IMR-90 (cell line): ENCODE measurements around the gene STUM. TPM values are rescaled to one million over a fixed set of nuclear protein-coding genes. Genes with fewer than 3 reads are reported as not detected.

Source experiments
- ATAC-seq: fragments of 200-7000 bp; cut with Tn5 transposase; 2 replicates; pipeline ENCODE4 v1.9.1; 2020; ENCODE audit warnings: low read depth, mild to moderate bottlenecking, moderate library complexity
- BruUV-seq: library from RNA; stranded (reverse); fragments of 400-500 nt; replicated peaks from 2 replicates; lab custom pipeline; 2021; lab: Mats Ljungman, UMichigan
- CTCF ChIA-PET: fragments of 300-600 bp; formaldehyde crosslinking; extraction: SDS; loops from one replicate; lab custom pipeline; 2021; ENCODE audit warnings: antibody characterized with exemption; lab: Yijun Ruan, JAX
- POLR2A ChIA-PET: fragments of 300-600 bp; sonication (Branson Sonifier 250); formaldehyde crosslinking; loops from one replicate; lab custom pipeline; 2022; ENCODE audit warnings: antibody characterized with exemption; ENCODE audit not compliant: unreplicated experiment; lab: Charles Lee
- DNase-seq: peaks from one replicate; pipeline ENCODE4 v3.0.0; 2013
- H2AFZ ChIP-seq: replicated peaks from 2 replicates; pipeline ENCODE3; 2013; ENCODE audit warnings: low read length, mild to moderate bottlenecking; ENCODE audit not compliant: poor library complexity
- H2AK5ac ChIP-seq: 2 replicates; pipeline ENCODE4 v1.6.1; 2013; ENCODE audit warnings: low read depth, low read length, inconsistent platforms
- H2AK9ac ChIP-seq: replicated peaks from 2 replicates; pipeline ENCODE3; 2013; ENCODE audit warnings: mild to moderate bottlenecking, low read depth, low read length, moderate library complexity; ENCODE audit not compliant: poor library complexity
- H2BK120ac ChIP-seq: 2 replicates; pipeline ENCODE4 v1.6.1; 2013; ENCODE audit warnings: low read depth, low read length, inconsistent platforms
- H2BK15ac ChIP-seq: 3 replicates; pipeline ENCODE4 v1.6.1; 2013; ENCODE audit warnings: low read depth, low read length, inconsistent platforms
- H2BK20ac ChIP-seq: 2 replicates; pipeline ENCODE4 v1.6.1; 2013; ENCODE audit warnings: low read depth, mild to moderate bottlenecking, inconsistent platforms, low read length, moderate library complexity
- H2BK5ac ChIP-seq: 2 replicates; pipeline ENCODE4 v1.6.1; 2013; ENCODE audit warnings: mild to moderate bottlenecking, low read depth, low read length, inconsistent platforms; ENCODE audit not compliant: poor library complexity, severe bottlenecking
- H3K14ac ChIP-seq: replicated peaks from 2 replicates; pipeline ENCODE4 v1.6.1; 2013; ENCODE audit warnings: low read depth, low read length, inconsistent platforms
- H3K18ac ChIP-seq: 2 replicates; pipeline ENCODE4 v1.6.1; 2013; ENCODE audit warnings: low read depth, low read length, control low read depth
- H3K23ac ChIP-seq: 2 replicates; pipeline ENCODE4 v1.6.1; 2013; ENCODE audit warnings: low read depth, low read length, inconsistent platforms
- H3K27ac ChIP-seq: 2 replicates; pipeline ENCODE4 v1.5.1; 2013; ENCODE audit warnings: mild to moderate bottlenecking, control low read depth, low read length; ENCODE audit not compliant: insufficient read depth
- H3K27me3 ChIP-seq: 2 replicates; pipeline ENCODE4 v1.6.1; 2013; ENCODE audit warnings: low read length; ENCODE audit not compliant: control insufficient read depth, insufficient read depth
- H3K36me3 ChIP-seq: 2 replicates; pipeline ENCODE4 v1.6.1; 2013; ENCODE audit warnings: low read length, mixed read lengths; ENCODE audit not compliant: control insufficient read depth, insufficient read depth
- H3K4ac ChIP-seq: 2 replicates; pipeline ENCODE4 v1.6.1; 2013; ENCODE audit warnings: low read depth, low read length, inconsistent platforms
- H3K4me1 ChIP-seq: 2 replicates; pipeline ENCODE4 v1.6.1; 2013; ENCODE audit warnings: low read length, mixed read lengths; ENCODE audit not compliant: control insufficient read depth, insufficient read depth
- H3K4me2 ChIP-seq: 2 replicates; pipeline ENCODE4 v1.6.1; 2013; ENCODE audit warnings: low read depth, mild to moderate bottlenecking, control low read depth, low read length, moderate library complexity
- H3K4me3 ChIP-seq: 2 replicates; pipeline ENCODE4 v1.5.1; 2013; ENCODE audit warnings: low read depth, mild to moderate bottlenecking, control low read depth, low read length, moderate library complexity; ENCODE audit not compliant: insufficient read depth
- H3K56ac ChIP-seq: 2 replicates; pipeline ENCODE4 v1.6.1; 2013; ENCODE audit warnings: low read length, inconsistent platforms; ENCODE audit not compliant: insufficient read depth; ENCODE audit errors: extremely low read depth
- H3K79me1 ChIP-seq, 2 experiments: 2 replicates each; pipeline ENCODE4 v1.6.1; 2013; ENCODE audit warnings: low read length in 2 of 2, inconsistent platforms in 1 of 2, low read depth in 1 of 2
- H3K9ac ChIP-seq: 2 replicates; pipeline ENCODE4 v1.6.1; 2013; ENCODE audit warnings: low read depth, low read length, control low read depth
- H3K9me1 ChIP-seq: 2 replicates; pipeline ENCODE4 v1.6.1; 2013; ENCODE audit warnings: low read length, inconsistent platforms; ENCODE audit not compliant: insufficient read depth
- H3K9me3 ChIP-seq: 2 replicates; pipeline ENCODE4 v1.6.1; 2013; ENCODE audit warnings: low read length; ENCODE audit not compliant: control insufficient read depth, insufficient read depth
- H4K20me1 ChIP-seq: 2 replicates; pipeline ENCODE4 v1.6.1; 2013; ENCODE audit warnings: low read length, inconsistent platforms; ENCODE audit not compliant: insufficient read depth
- H4K5ac ChIP-seq: 2 replicates; pipeline ENCODE4 v1.6.1; 2013; ENCODE audit warnings: mild to moderate bottlenecking, low read depth, low read length, control low read depth
- H4K8ac ChIP-seq, 2 experiments: 2 replicates each; pipeline ENCODE4 v1.6.1; 2013; ENCODE audit warnings: low read depth in 2 of 2, low read length in 2 of 2, control low read depth in 1 of 2, inconsistent platforms in 1 of 2
- H4K91ac ChIP-seq: 2 replicates; pipeline ENCODE4 v1.6.1; 2013; ENCODE audit warnings: low read depth, low read length, inconsistent platforms; ENCODE audit not compliant: insufficient read depth
- CHD1 ChIP-seq: IDR thresholded peaks from 2 replicates; pipeline ENCODE4 v1.6.1; 2012; ENCODE audit warnings: low read depth, low read length, improper control_type of control experiment
- CTCF ChIP-seq: conservative IDR thresholded peaks from 2 replicates; pipeline ENCODE4 v1.5.1; 2012; ENCODE audit warnings: mild to moderate bottlenecking, low read depth, low read length, improper control_type of control experiment
- MAFK ChIP-seq: IDR thresholded peaks from 2 replicates; pipeline ENCODE4 v1.6.1; 2012; ENCODE audit warnings: low read depth, low read length, improper control_type of control experiment
- POLR2A ChIP-seq: IDR thresholded peaks from 2 replicates; pipeline ENCODE4 v1.6.1; 2012; ENCODE audit warnings: mild to moderate bottlenecking, low read depth, low read length
- RCOR1 ChIP-seq: IDR thresholded peaks from 2 replicates; pipeline ENCODE4 v1.6.1; 2012; ENCODE audit warnings: mild to moderate bottlenecking, low read length, improper control_type of control experiment; ENCODE audit not compliant: insufficient replicate concordance
- RFX5 ChIP-seq: IDR thresholded peaks from 2 replicates; pipeline ENCODE4 v1.8.0; 2012; ENCODE audit warnings: low read depth, mild to moderate bottlenecking, low read length, moderate library complexity
- SMC3 ChIP-seq: fragments of 150-350 bp; IDR thresholded peaks from 2 replicates; pipeline ENCODE4 v1.6.1; 2016; ENCODE audit warnings: low read depth, mild to moderate bottlenecking, antibody characterized with exemption, low read length, moderate library complexity
- USF2 ChIP-seq: fragments of 150-350 bp; IDR thresholded peaks from 2 replicates; pipeline ENCODE4 v1.6.1; 2017; ENCODE audit warnings: mild to moderate bottlenecking, antibody characterized with exemption, low read length, low read depth
- WGBS, 2 experiments: methylation state at CpG; one replicate each; pipeline versions ENCODE4 v1.1.5 to v1.1.7; 2013; ENCODE audit warnings: missing lambda C conversion rate in 2 of 2; ENCODE audit not compliant: insufficient read length in 1 of 2; ENCODE audit errors: extremely low coverage in 2 of 2; 5-methylcytosine and 5-hydroxymethylcytosine counted together
- dilution Hi-C: fragments of 300-500 bp; cut with HindIII; formaldehyde crosslinking; loops from one replicate; pipeline ENCODE4 v1.14.3; 2018; ENCODE audit warnings: low sequenced_read_pairs; ENCODE audit not compliant: unreplicated experiment
- in situ Hi-C: fragments of 300-500 bp; cut with MboI; formaldehyde crosslinking; loops from 3 replicates; pipeline ENCODE4 v1.14.3; 2019; ENCODE audit warnings: low sequenced_read_pairs, inconsistent platforms, mixed read lengths
- intact Hi-C: fragments of 100-400 bp; cut with micrococcal nuclease; formaldehyde crosslinking; loops from 2 replicates; pipeline ENCODE4 v1.10.0; 2022
- polyA plus RNA-seq, 3 experiments: library from polyadenylated mRNA; depleted of rRNA; stranded (reverse); fragments of >200 nt; gene quantifications; 2 replicates each; pipeline ENCODE4 v1.2.3, GENCODE V29; 2012; ENCODE audit warnings: low replicate concordance in 1 of 3
- total RNA-seq: library from RNA; depleted of rRNA; stranded (reverse); fragments of >200 nt; gene quantifications from 2 replicates; pipeline ENCODE4 v1.2.3, GENCODE V29; 2012

STUM gene
- total and polyA plus RNA-seq, 2 of the 4 experiments (the other 2 are of a cell fraction), result not detected

- H4K8ac ChIP-seq, result no peak overlapping the region
- H3K36me3 ChIP-seq, result no peaks in the 10 kb centered on the region
- no TSS peak for BruUV-seq
- H3K4me1 ChIP-seq, result no peaks in the 10 kb centered on the region
- intact Hi-C loops (no loop called here), dilution Hi-C loops (no loop called here), in situ Hi-C loops (no loop called here)
- no peak overlapping the region for H4K91ac ChIP-seq
- no peak overlapping the region for H3K4me3 ChIP-seq
- no peaks in the 10 kb centered on the region for H3K9me3 ChIP-seq
- no peak overlapping the region for H3K9ac ChIP-seq
- H3K18ac ChIP-seq, result no peak overlapping the region
- H2BK120ac ChIP-seq, result no peak overlapping the region
- H3K23ac ChIP-seq, result no peak overlapping the region
- H4K20me1 ChIP-seq, result no peaks in the 10 kb centered on the region
- no peak for TF ChIP-seq RCOR1
- TF ChIP-seq RFX5, result no peak
- no peak for TF ChIP-seq MAFK
- no peak for TF ChIP-seq CHD1
- no peak for TF ChIP-seq CTCF
- no peak for TF ChIP-seq SMC3
- TF ChIP-seq POLR2A, result no peak
- TF ChIP-seq USF2, result no peak
- H3K9me1 ChIP-seq, result no peaks in the 10 kb centered on the region
- H2BK20ac ChIP-seq, result no peak overlapping the region
- WGBS, 2 experiments, result 80% methylated on average over 1 of the region's 16 CpGs; no CpG with 5 or more reads in 1 of the 2 experiments
- H2AFZ ChIP-seq, result no peak overlapping the region
- ATAC-seq (no peak), DNase-seq (no peak)
- peaks cover 18% of the 10 kb centered on the region for H3K27me3 ChIP-seq
- H2BK5ac ChIP-seq, result no peak overlapping the region
- ChIA-PET POLR2A (no interaction called here), CTCF (no interaction called here)
- no peak overlapping the region for H2BK15ac ChIP-seq
- no peak overlapping the region for H3K4me2 ChIP-seq
- H3K56ac ChIP-seq, result no peak overlapping the region
- no peak overlapping the region for H4K5ac ChIP-seq
- no peak overlapping the region for H3K4ac ChIP-seq
- no peak overlapping the region for H2AK9ac ChIP-seq
- no peak overlapping the region for H2AK5ac ChIP-seq
- H3K27ac ChIP-seq, result no peak overlapping the region
- H3K14ac ChIP-seq, result no peak overlapping the region
- no peaks in the 10 kb centered on the region for H3K79me1 ChIP-seq
Measured at GRCh38 chr1:226586650-226587422, 38.3 kb downstream of the STUM start.
